A549 (cell line): Measurements from ENCODE around the gene RNF126.

ENCODE experiments used
- FOSB ChIP-seq: fragments of 250-450 bp; sonication (Bioruptor Pico); IDR thresholded peaks from 2 replicates; pipeline ENCODE4 v1.5.0; 2020; ENCODE audit warnings: mild to moderate bottlenecking, moderate library complexity
- POLR2A ChIP-seq: IDR thresholded peaks from 2 replicates; pipeline ENCODE4 v1.6.1; 2012; ENCODE audit warnings: mild to moderate bottlenecking, low read length
- RCOR1 ChIP-seq: fragments of 150-350 bp; IDR thresholded peaks from 2 replicates; pipeline ENCODE4 v1.6.1; 2014; ENCODE audit warnings: antibody characterized with exemption, low read length, low read depth

GRCh38 chr19:653425-653824 is 9.6 kb downstream of the RNF126 start:
- no peak for TF ChIP-seq FOSB
- no peak for TF ChIP-seq RCOR1
- no peak for TF ChIP-seq POLR2A
